Epidermal melanocyte (primary cell): ENCODE data around the gene TSPAN12.
"Not testable (repeated sequence)": the region's sequence is repeated elsewhere in the genome, so short reads cannot be mapped to it uniquely, and the experiment has no call there.

Experiments
- DNase-seq: peaks from one replicate; pipeline ENCODE4 v3.0.0; 2011; ENCODE audit warnings: low spot score; ENCODE audit not compliant: insufficient read length

TSPAN12 gene, protein sequence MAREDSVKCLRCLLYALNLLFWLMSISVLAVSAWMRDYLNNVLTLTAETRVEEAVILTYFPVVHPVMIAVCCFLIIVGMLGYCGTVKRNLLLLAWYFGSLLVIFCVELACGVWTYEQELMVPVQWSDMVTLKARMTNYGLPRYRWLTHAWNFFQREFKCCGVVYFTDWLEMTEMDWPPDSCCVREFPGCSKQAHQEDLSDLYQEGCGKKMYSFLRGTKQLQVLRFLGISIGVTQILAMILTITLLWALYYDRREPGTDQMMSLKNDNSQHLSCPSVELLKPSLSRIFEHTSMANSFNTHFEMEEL

DNA sequence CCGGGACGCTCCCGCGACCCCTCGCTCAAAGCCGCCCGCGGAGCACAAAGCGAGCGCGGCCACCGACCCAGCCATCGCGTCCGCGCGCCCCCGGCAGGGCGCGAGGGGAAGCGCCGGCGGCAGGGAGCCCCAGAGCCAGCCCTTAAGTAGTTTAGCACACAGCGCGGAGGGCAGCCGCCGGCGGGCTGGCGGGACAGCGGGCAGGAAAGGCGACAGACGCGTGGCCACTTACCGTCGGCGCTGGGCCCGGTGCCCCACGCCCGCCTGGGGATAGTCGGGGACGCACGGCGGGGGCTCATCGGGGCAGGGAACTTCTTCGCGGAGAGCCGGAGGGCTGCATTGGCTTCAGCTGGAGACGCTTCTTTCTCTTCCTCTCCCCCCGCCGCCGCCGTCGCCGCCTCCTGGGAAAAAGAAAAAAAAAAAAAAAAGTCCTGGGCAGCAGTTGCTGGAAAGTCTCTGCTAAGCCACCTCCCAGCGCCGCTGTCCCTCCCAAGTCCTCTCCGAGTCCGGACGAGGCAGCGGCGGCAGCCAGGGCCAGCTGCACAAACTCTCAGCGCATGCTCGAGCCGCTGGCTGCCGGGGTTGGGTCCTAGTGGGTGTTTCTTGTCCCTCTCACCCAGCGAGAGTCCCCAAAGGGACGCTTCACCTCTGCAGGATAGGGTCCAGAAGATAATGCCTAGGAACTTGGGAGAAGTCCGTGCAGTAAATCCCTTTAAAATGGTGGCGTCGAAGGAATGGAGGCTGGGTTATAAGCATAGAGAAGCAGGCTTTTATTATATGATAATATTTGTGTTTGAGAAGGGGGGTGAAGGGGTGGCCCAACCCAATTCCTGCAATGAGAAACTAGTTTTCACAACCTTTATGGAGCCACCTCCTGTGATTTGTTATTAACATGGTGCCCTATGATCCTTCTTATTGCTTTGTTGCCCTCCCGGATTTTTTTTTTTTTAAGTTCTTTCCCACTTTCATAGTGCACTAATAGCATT lies at the start of gene TSPAN12:
Gene TSPAN12 (minus strand): TSS at position 557 of the 986 bp plus-strand sequence. CDS start 1,381 bp downstream, outside the sequence.
- peak; percentile 70 for DNase-seq

DNA sequence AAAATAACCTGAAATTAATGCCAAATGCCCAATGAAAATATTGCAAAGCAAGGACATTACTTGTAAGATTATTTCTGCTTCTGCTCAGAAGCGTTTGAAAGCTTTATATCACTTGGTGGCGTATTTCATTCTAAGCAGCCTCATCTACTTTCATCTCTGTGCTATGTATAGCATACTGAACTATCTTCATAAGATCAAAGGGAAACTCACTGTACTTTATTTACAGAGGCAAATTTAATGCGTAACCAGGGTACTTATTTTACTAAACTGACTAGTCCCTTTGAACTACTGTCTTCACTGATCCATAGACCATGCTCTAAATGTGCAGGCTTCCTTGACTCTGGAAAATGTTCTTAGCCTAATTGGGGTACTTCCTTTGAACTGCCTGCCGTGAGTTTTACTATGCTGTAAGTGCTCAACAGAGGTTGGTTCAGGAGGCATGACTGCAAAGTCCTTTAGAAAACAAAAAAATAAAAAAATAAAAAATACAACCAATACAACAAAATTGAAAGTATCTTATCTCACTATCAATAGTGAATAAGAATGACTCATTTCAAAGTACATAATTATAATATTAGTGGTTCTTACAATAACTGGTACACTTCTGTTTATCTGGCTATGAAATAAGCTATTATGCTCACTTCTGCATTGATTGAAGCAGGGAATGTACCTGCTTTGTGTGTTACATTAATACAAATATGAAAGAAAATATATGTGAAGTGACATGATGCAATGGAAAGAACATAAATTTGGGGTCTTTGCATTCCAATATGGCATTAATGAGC lies 41.0 kb upstream of the TSPAN12 start:
- no peak for DNase-seq

DNA sequence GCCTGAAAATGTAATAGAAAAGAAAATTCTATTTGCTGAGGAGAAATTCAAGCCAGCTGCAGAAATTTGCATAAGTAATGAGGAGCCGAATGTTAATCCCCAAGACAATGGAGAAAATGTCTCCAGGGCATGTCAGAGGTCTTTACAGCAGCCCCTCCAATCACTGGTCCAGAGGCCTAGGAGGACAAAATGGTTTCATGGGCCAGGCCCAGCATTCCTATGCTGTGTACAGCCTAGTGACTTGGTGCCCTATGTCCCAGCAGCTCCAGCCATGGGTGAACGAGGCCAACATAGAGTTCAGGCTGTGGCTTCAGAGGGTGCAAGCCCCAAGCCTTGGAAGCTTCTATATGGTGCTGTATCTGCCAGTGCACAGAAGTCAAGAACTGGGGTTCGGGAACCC lies 37.3 kb upstream of the TSPAN12 start:
- not testable (repeated sequence) for DNase-seq

DNA sequence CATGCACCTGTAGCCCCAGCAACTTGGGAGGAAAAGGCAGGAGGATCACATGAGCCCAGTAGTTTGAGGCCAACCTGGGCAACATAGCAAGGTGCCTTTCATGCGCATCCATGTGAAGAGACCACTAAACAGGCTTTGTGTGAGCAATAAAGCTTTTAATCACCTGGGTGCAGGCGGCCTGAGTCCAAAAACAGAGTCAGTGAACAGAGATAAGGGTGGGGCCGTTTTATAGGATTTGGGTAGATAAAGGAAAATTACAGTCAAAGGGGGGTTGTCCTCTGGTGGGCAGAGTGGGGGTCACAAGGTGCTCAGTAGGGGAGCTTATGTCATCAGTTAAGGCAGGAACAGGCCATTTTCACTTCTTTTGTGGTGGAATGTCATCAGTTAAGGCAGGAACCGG lies 27.7 kb upstream of the TSPAN12 start:
- not testable (repeated sequence) for DNase-seq

DNA sequence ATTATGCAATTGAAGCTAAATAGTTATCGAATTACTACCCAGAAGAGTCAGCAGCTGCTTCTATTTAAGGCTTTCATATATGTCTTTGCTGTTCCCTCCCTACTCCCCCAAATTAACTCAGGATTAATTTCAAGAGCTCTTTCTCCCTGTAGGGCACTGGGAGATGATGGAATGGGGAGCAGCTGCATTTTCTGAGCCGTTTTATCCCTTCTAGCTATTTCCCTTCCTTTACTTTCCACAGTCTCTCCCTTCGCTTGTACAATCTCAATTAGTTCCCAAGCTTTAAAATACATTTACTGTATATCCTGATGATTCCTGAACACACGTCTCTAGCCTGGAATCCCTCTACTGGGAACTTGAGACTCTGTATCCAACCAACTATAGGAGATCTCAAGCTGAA lies 19.8 kb upstream of the TSPAN12 start:
- DNase-seq: no peak

DNA sequence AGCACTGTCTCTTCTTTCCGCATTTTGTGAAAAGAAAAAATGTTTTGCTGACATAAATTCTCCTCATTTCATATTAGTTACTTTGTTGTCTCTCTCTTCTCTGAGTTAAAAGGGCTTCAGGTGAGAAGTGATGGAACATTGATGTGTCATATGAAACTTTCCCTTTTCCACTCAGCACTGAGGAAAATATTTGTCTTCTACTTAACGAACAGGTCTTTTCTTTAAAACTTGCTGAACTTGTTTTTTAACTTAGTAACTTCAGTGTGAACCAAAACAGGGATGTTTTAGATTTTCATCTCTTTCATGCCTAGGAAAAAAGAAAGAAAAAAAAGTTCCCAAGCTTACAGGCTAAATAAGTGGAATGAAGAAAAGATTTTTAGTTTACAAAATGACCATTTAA lies 19.0 kb upstream of the TSPAN12 start:
- no peak for DNase-seq

DNA sequence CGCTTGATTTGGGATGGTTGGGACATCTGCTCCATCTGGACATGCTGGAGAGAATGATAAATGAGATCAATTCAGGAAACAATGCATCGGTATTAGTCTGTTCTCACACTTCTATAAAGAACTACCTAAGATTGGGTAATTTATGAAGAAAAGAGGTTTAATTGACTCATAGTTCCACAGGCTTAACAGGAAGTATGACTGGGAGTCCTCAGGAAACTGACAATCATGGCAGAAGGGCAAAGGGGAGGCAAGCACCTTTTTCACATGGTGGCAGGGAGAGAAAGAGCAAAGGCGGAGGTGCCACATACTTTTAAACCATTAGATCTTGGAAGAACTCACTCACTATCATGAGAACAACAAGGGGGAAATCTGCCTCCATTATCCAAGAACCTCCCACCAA lies 16.8 kb upstream of the TSPAN12 start:
- no peak for DNase-seq

DNA sequence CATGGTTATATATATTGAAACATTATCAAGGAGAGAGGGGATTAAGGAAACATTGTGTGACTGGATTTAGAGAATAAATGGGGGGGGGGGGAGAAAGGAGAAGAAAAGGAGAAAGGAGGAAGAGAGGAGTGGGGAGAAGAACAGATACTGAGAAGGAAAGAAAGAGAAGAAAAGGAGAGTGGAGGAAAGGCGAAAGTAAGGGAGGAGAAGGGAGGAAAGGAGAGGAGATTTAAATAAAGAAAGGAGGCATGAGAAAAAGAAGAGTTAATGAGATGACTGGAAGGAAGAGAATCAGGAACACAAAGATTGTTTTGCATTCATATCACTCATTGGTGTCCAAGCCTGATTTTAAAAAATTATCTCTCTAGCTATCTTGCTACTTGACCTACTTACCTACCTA lies 16.1 kb upstream of the TSPAN12 start:
- DNase-seq: no peak

DNA sequence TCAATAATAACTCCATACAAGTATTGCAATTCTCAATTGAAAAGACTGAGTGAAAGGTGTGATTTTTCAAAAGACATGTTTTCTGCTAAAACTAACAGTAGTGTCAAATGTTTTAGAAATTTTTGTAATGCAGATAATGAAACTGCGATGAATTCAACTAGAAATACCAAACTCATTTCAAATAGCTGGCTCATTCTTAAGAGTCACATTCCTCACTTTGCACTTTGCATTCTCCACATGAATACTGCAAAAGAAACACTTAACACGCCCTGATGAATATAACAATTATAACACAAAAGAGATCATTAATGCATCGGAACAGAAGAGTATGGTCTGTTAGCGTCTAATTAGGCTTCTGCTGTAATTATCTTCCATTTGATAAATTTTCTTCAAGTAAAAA lies 15.5 kb upstream of the TSPAN12 start:
- DNase-seq: no peak

DNA sequence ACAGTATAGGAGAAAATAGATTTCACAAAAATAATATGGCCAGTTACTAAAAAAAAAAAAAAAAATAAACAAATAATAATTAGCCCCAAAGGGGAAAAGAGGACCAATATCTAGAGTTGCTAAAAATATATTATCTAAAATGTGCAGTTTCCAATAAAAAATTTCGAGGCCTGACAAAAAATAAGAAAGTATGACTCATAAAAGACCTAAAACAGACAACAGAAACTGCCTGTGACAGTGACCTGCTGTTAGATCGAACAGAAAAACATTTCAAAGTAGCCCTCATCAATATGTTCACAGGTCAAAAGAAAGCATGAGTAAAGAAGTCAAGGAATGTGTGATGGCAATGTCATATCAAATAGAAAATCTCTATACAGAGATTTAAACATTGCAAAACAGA lies 11.8 kb upstream of the TSPAN12 start:
- no peak for DNase-seq

DNA sequence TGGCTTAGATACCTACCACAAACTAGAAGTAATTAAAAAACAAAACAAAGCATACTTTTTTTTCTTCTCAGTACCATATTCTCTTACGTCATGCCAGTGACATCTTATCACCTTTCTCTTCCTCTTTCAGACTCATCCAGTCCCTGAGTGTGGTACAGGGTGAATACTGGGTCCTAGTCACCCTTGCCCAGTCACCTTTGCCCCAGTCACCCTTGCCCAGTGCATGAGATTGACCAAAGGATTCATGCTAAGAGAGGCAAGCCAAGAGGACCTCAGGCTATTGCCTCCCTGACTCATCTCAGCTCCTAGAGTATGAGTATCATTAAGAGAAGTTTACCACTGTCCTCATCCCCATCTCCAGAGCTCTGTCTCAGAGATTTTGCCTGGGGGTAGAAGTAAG lies 10.0 kb upstream of the TSPAN12 start:
- DNase-seq: no peak

DNA sequence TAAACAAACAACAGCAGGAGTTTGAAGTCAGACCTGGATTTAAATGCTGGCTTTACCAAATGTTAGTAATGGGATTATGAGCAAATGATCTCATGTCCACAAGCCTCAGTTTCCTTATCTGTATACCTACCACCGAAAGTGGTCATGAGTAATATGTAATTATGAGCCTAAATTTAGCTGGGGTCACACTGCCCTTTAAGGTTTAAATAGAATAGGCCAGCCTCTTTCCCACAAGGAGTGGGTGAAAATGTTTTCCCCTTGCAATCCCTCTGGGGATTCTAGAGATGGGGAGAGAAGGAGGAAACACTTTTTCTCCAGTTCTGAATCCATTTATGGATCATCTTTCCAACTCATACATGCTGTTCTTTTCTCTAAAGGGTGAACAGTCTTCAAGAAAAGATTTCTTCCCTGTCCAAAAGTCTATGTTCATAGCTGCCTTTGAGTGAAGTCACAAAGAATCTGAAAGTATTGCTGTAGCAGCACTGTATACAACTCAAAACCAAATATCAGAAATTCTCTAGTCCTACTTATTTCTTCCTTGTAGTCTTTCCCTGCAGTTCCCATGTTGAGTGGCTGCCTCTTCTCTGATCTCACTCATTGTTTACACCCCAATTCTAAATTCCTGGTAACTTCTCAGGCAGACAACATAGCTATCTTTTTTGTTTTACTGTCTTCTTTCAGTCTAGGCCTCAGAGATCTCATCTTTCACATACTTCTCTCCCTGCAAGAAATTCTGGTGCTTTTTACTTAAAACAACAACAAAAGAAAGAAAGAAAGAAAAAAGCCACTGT lies 7.4 kb upstream of the TSPAN12 start:
- DNase-seq: no peak

DNA sequence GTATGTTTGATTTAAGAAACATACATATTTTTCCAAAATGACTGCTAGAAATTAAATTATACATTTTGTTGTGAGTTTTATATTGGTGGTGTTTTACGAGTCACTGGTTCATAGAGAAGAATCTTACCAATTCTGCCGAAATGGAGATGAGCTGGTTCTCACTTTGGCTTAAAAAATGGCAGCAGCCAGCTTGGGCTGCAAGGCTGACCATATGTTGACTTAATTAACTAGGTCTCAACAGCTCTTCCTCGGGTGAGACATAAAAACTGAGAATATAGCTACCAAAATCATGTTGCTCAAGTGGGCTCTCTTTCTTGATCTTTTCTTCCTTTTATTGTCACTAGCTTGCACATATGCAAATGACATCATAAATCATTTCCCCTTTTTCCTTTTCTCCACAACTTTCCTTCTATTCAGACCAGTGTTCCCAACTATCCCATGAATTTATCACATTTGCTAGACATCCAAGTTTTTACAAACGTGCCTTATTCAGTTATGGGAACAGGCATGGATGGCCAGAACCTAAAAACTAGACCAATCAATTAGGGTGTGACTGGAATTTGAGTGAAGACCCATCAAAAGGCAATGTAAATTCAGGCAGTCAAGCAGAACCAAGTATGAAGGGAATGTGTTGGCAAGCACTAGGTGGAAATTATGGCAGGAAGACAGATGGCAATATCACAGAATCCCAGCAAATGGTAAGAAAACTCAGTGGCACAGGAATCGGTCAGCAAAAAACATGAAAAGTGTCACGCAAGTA lies 6.4 kb upstream of the TSPAN12 start:
- no peak for DNase-seq

DNA sequence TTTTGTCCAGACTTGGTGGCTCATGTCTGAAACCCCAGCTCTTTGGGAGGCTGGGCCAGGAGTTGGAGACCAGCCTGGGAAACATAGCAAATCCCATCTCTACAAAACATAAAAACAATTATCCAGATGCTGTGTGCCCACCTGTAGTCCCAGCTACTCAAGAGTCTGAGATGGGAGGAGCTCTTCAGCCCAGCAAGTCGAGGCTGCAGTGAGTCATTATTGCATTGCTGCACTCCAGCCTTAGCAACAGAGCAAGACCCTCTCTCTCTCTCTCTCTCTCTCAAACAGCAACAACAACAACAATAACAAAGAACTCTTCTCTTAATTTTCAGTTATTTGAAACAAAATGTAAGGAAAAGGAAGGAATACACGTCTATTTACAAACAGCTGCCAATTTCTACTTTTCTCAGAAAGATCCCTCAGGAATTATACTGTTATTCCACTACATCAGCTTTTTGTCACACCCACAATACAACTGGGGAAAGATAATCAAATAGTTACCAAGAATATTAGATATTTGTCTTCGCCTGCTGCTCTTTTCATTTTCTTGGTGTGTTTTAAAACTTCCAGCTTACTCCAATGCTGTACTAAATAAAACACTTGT lies 5.1 kb upstream of the TSPAN12 start:
- DNase-seq: no peak

DNA sequence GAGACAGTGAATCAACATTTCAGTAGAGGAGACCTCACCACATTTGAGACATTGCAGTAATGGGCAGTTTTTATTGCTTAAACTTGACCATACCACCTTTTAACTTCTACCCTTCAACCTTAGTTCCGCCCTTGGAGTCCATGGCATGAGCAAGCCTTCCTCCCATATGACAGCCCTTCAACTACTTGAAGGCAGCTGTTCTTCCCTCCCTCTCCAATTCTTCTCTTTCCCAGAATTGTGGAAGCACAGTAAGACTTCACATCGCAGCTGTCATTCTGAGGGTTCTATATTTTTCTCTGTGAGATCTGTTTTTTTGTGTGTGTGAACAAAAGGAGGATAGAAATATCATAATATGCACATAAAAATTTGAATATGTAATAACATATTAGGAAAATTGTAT lies 2.2 kb upstream of the TSPAN12 start:
- DNase-seq: no peak

DNA sequence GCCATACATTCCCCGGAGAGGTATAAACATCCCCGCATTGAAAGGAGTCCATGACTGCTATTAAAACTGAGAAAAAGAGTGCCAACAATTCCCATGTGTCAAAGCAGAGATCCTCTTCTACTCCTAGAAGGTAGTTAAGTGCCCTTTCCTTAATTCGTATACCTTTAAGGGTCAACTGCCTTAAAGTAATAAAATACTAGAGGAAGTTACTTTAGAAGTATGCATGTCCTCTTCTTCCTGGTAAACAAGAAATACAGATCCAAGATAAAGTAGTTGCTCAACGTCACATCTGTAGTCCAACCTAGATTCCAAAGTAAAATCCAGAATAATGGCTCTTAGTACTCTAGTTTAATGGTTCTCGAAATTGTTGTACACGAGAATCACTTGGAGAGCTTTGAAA lies 1.5 kb upstream of the TSPAN12 start:
- no peak for DNase-seq

DNA sequence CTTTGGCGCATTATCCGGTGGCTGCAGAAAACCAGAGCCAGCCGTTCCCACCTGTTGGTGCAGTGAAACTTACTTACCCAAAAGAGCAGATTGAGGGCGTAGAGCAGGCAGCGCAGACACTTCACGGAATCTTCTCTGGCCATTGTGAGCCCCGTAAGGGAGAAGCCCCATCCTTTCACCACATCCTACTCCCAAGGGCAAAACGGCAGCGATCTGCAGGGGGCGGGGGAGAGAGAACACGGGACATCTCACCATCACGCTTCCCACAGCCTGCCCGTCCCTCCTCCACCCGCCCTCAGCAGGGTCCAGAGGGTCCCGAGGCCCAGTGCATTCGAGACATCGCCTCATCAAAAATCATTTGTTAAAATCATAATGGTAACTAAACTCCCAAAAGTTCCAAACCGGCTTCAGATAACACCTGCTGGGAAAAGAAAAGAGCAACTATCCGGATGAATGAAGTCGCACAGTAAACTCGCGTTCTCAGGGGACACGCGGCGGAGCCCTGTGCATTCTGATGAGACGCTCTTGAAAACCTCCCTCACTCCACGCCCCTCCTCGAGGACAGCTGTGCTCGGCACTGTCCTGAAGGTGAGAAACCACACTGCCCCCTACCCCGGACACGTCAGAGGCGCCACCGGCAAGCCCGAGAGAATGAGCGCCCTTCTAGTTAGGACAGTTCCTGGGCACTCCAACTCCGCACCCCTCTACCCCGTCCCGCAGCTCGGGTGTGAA lies 1.2 kb downstream of the TSPAN12 start:
- no peak for DNase-seq

DNA sequence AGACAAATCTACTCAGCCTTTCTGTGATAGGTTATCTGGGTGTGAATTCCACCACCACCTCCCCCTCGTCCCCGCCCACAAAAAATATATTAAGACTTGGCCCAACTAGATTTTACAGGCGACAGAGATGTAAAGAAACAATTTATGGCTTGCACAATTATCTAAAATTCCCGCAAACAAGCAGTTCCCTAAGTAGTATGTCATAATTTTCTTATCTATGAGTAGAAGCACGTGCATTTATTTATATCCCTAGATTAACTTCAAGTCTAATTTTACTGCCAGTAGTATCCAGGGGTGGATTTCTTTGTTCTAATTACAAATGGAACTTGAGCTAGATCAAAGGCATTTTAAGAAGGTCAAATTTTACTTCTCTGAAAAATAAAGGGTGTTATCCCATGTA lies 1.7 kb downstream of the TSPAN12 start:
- no peak for DNase-seq

DNA sequence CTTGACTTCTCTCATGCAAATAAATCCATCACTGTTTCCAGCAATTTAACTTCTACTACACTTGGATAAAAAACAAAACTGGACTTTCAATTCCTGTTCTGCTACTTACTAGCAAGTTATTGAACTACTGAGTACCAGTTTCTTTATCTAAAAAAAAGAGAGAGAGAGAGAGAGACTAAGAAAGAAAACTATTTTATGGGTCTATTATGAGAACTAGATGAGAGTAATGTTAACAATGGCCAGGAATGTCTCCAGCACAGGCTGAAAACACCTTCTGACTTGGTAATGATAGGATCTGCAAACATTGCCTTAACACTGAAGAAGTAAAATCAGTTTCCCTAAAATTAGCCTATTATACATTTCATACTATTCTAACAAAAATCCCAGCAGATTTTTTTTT lies 5.2 kb downstream of the TSPAN12 start:
- no peak for DNase-seq
